Measurements from ENCODE around the gene NR2C1.
A peak's percentile ranks its signal among the peaks of the same experiment; 100 is the strongest.

Gene NR2C1

DNA sequence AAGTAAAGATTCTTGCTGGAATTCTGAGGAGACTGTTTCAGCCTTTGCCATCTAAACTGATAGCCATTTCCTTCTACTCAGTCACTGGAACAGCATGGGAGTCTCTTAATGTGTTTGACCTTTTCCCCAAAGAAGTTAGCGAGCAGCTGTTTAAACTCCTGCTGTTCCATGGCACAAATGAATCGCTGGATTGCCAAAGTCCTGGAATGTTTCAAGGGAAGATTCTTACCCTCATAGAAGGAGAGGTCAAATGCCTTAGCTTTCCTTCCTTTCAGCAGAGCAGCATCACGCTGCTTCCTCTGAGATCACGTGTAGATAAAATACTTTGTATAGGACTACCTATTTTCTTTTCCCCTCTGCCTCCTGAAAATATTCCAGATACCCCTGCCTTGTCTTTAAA lies 10.5 kb upstream of the NR2C1 start:
- no peak for DNase-seq

DNA sequence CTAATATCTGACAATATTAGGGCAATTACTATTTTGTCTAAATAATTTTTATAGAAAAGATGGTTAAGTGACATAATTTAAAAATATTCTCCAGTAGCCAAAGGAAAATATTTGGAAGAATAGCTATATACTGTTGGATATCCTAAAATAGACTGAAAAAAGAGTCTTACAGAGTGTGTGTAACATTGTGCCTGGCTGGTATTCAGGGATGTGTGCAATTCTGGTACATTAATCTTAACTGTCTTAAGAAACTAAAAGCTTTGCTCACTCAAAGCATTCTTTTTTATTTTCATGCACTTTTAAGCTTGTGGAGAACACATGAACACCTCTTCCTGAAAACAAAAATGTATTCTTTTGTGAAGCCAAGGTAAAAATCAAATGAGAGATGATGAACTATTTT lies 10.1 kb upstream of the NR2C1 start:
- DNase-seq, result no peak

DNA sequence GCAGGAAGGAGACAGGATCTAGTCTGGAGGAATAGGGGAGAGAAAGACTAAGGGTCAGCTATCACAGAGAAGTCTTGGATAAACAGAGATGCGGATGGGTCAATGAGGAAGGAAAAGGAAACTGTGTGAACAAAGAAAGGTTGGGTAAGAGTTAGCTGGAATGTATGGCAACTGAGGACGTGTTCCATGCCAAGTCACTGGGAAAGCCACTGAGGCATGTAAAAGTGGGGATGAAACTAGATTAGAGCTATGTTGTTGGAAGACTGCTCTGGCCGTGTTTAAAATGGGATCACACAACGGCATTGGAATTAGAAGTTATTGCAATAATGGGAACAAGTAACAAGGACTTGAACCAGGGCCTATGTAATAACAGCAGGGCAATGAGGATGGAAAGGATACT lies 3.9 kb upstream of the NR2C1 start:
- DNase-seq, result no peak

DNA sequence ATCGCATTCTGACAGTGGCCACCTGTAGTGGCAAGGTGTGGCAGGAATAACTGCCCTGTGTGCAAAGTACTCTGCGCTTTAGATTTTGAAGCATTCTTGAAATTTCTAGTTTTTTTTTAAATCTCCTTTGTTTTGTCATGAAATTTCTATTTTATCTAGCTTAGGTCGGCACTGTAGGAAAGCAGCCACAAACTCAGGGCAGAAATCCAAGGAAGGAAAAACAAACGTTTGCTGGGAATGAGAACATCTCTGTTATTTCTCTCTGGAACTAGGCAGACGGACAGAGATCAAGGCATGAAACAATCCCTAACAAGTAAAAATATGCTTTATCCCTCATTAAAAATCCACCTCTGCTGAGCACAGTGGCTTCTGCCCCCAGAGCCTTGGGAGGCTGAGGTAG lies 1.3 kb upstream of the NR2C1 start:
- no peak for DNase-seq

DNA sequence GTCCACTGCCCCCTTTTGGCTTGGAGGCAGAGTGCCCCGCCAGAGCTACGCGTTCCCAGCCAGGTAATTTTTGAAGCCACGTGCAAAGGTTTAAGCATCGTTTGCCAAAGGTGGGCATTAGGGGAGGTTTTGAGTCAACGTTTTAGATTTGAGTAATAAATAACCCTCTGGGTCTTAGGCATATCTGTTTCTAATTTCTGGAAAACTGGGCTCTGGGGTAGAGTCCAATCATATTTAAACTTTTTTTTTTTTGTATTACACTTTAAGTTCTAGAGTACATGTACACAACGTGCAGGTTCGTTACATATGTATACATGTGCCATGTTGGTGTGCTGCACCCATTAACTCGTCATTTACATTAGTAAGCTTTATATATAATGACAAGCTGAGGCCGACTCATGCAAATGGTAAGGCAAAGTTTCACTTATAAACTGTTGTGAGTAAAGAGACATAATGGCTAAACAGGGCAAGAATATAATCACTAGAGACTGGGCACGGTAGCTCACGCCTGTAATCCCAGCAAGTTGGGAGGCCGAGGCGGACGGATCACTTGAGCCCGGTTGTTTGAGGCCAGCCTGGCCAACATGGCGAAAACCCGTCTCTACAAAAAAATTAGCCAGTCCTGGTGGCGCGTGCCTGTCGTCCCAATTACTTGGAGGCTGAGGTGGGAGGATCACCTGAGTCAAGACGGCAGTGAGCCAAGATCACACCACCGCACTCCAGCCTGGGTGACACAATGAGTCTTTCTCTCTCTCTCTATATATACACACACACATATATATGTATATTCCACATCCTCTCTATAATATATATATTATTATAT lies 491 bp upstream of the NR2C1 start:
- no peak for DNase-seq

DNA sequence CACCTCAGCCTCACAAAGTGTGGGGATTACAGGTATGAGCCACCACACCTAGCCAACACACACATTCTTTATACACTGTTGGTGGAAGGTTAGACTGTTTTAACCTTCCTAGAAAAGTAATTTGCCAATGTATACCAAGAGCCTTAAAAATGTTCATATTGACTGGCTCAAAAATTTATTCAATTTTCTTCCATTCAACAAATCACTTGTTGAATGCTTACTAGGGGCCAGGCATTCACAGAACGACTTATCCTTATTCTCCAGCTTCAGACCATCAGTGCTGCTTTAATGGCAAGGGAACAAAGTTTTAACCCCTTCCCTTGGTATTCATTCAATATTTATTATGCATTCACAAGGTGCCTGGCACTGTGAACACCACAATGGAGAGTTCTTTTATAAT lies 3.0 kb downstream of the NR2C1 start:
- no peak for DNase-seq

DNA sequence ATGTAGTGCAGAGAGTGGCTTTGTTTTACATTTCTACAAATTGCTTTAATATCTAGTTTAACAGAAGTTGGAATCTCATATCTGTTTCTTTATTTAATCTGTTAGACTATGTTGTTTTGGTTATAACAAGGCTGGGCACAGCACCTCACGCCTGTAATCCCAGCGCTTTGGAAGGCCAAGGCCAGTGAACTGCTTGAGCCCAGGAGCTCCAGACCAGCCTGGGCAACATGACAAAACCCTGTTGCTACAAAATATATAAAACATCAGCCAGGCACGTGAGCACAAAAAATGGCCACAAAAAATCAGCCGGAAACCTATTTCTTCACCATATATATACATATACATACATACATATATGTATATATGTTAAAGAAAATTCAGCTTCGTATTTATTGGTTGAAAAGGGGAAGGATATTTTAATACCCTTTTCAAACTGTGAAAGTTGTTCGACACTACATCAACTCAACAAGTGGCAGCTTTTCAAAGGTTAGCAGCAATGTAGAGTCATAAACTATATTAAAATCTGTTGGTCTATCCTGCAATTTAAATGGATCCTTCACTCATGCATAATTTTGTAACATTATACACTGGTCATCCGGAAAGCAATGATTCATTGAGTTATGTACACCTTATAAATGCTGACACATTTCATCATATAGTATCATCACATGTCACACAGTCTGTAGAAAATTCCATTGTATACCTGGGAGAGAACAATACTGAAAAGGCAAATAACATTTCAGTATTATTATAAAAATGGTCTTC lies 7.1 kb downstream of the NR2C1 start:
- DNase-seq, result no peak

DNA sequence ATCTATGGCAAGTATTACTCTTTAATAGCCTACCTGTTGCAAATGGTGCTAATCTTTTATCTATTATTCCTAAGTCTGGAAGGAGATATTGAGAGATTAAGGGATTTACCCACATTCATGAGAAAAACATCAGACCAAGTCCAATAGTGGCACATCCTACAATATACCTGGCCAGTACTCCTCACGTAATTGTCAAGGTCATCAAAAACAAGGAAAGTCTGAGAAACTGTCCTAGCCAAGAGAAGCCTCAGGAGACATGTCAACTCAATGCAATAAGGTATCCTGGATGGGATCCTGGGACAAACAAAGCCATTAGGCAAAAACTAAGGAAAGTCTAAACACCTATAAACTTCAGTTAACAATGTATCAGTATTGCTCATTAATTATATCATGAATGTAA lies 12.5 kb downstream of the NR2C1 start:
- no peak for DNase-seq

DNA sequence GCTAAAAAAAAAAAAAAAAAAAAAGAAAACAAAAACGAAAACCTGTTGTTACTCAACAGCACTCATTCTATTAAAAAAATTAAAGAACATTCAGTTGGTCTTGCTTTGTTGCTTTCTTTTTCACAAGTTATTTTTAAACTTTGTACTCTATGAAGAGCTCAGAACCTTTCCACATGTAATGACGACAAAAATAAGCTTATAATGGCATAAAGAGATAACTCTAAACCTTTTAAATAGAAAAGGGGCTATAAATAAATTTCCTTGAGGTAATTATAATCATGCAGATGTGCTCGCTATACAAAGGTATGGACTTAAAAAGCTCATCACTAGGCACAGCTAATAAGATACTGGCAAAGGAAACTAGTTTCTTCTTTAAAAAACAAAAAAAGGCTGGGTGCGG lies 13.4 kb downstream of the NR2C1 start:
- DNase-seq, result no peak

DNA sequence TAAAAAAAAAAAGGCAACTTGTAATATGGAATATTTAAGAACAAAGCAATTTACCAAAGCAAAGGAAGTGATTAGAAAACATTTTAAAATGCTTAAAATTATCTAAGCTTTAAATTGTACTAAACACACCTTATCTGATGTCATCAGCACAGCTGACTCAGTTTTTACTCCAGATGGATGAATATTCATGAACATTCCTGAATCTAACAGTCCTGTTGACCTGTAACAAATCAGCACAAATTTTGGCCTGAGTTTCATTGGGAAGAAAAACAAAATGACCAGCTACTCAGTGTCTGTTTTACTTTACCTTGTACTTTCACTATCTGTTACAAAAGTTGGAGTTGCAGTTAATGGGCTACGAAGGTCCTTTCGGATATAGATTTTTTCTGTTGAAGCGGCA lies 16.0 kb downstream of the NR2C1 start:
- DNase-seq, result no peak

DNA sequence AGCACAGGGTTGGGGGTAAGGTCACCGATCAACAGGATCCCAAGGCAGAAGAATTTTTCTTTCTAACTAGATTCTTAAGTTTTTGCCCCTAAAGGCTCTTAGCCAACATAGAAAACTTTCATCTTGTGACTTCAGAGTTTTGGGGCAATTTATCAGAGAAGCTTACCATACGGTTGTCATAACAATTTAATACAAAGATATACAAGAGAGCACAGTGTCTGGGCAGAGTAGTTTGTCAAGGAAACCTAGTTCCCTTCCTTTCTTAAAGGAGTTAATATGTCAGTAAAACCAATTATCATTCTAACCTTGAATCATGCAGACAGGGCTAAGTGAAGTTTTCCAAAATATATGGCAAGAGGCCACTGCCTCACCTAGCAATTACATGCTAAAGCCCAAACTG lies 18.4 kb downstream of the NR2C1 start:
- DNase-seq, result no peak

DNA sequence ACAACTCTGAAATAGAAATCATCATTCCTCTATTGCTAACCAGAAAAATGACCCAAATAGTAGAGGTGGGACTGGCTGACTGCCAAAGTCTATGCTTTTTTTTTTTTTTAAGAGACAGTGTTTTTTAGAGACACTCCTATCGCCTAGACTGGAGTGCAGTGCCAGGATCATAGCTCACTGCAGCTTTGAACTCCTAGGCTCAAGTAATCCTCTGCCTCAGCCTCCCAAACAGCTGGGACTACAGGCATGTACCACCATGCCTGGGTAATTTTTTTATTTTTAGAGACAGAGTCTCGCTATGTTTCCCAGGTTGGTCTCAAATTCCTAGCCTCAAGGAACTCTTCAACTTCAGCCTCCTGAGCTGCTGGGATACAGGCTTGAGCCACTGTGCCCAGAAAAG lies 19.2 kb downstream of the NR2C1 start:
- DNase-seq, result no peak

DNA sequence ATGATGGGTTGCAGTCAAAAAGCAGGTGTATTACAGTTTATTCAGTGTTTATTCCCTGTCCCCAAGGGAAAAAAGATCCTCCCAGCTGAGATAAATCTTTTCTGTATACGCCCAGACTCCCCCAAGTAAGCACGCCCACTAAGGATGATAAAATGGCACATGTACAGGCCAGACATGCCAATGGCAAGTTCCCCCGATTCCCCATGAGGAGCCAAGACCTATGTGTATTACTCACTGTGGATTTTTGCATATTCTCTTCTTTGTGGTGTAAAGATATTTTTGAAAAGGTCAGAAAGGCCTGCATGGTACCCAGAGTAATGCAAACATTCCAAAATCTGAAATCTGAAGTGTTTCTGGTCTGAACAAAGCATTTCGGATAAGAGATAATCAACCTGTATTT lies 22.2 kb downstream of the NR2C1 start:
- DNase-seq, result no peak

DNA sequence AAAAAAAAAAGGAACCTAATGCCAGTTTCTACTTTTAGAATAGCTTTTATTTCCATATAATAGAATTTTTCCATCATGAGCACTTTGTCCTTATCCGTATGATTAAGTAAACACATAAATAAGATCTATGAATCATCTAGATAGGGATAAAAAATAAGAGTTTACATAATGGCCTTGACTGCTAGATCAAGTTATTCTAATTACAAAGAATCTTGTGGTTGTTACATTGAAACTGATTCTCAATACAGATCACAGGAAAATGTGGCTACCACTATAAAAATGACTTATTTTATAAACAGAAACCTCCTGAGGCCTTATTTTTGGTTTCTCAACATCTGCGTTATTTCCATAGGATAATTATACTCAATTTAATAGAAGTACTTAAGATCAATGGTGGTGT lies 35.5 kb downstream of the NR2C1 start:
- DNase-seq, result no peak

DNA sequence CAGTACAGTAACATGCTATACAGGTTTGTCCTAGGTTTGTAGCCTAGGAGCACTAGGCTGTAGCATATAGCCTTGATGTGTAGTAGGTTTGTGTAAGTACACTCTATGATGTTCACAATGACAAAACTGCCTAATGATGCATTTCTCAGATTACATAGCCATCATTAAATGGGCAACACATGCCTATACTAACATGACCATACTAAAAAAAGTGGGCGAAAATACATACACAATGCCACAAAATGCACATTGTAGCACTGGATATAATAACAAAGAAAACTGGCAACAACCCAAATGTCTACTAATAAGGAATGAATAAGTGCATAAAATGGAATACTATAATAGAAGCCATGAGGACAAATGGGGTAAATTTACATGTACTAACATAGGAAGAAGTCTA lies 38.7 kb downstream of the NR2C1 start:
- no peak for DNase-seq

DNA sequence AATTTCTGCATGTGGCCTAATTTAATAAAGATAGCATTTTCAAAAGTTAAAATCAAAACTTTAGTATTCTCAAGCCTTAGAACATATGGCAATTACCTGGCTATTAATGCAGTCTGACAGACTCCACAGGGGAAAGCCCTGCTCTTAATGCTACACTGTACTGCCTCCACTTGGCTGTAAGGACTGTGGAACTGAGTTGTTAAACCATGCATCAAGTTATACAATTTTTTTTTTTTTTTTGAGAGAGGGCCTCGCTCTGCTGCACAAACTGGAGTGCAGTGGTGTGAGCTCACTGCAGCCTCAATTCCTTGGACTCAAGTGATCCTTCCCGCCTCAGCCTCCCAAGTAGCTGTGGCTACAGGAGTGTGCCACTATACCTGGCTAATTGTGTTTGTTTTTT lies 50.9 kb downstream of the NR2C1 start:
- DNase-seq, result no peak

DNA sequence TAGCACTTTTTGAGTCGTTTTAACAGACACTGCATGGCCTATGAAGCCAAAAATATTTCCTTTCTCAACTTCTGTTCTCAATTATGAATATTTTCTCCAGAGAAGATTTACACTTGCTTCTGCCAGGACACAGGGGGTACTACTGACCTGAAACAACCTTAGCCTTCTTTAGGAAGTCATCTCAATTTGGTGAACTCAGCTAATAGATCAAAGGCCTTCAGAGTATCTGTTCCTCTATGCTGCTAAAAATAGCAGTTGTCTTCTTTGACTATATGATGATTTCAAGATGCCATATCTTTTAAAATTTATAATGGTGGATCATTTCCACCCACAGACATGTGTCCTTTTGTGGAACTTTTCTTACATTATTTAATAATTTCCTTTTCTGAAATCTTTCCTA lies 55.9 kb downstream of the NR2C1 start:
- no peak for DNase-seq

DNA sequence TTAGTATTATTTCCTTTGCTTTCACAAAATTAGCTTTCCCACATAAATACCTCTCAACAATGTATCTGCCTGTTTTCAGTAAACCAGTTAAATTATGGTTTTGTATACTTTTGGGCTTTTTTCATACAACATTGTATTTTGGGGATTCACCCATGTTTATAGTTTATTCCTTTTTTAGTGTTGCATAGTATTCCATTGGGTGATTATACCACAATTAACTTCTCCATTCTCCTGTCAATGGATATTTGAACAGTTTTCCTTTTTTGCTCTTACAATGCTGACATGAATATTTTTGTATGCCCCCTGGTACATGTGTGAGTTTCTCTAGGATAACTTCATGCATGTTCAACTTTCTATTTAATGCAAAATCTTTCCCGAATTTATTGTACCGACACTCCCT lies 57.3 kb downstream of the NR2C1 start:
- DNase-seq, result no peak

DNA sequence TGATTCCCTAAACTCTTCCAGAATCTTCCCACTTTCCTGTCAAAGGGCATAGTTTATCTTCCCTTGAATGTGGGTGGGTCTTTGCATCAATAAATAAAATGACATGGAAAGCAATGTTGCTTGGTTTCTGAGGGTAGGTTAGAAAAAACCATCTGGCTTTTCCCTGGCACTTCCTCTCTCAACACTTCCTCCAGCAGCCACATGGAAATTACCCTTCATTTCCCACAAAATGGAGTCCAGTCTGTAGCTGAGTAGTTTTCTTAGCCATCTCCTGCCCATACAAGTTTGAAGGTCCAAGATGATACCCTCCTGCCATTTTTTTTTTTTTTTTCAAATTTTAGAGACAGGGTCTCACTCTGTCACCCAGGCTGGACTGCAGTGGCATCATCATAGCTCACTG lies 58.9 kb downstream of the NR2C1 start:
- DNase-seq, result no peak

DNA sequence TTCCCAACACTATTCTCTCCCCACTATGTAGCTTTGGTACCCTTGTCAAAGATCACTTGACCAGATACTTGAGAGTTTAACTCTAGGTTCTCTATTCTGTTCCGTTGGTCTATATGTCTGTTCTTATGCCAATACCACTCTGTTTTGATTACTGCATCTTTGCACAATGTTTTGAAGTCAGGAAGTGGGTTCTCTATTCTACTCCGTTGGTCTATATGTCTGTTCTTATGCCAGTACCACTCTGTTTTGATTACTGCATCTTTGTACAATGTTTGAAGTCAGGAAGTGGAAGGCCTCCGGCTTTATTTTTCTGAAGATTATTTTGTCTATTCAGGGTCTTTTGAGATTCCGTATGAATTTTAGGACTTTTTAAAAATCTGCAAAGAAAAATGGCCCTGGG lies 67.2 kb downstream of the NR2C1 start:
- no peak for DNase-seq

DNA sequence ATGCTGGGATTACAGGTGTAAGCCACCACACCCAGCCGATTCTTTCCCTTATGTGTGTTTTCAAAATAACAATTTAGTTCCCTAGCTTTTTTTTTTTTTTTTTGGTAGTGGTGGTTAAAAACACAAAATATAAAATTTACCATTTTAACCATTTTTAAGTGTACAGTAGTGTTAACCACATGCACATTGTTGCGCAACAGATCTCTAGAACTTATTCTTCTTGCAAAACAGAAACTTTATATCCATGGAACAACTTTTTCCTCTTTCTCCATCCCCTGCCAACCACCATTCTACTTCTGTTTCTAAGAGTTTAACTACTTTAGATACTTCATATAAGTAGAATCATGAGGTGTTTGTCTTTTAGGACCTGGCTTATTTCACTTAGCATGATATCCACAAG lies 68.8 kb downstream of the NR2C1 start:
- DNase-seq, result peak; percentile 53

DNA sequence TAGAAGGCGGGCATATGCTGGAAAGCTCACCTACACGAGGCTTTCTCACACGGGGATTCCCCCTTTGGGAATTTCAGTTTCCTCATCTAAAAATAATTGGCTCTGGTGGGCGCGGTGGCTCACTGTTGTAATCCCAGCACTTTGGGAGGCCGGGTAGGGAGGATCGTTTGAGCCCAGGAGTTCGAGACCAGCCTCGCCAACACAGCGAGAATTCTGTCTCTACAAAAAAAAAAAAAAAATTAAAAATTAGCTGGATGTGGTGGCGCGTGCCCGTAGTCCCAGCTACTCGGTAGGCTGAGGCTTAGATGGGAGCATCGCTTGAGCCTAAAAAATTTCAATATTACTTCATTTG lies 69.5 kb downstream of the NR2C1 start:
- no peak for DNase-seq

DNA sequence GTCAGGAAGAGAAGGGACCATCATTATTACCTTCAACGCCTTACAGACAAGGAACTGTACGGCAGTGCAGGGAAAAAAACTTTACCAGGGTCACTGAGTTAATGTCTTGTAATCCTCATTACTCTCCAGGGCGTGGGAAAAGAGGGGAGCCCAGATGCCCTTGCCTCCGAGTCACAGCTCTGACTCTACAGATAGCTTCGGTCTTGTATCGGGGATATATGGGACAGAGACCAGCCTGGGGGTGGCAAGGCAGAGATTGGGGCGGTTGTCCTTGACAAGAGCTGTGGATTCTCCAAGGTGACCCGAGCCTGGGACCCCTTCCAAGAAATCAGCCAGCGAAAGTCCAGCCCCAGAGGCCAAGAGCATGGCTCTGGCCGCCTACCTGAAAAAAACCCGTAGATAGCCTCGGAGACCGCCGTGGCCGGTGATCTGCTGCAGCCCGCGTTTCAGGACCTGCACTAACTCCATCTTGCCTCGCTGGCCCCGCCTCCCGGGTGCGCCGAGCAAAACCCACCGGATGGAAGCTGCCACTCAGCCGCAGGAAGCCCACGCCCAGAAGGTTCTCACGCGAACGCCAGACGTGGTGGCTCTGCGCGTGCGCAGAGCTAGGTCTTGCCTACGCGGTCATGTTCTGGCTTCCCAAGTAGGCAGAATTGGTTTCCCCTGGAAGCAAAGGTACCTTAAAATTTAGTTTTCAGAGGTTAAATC lies 70.1 kb downstream of the NR2C1 start, which contains the start of gene NDUFA12:
NDUFA12 (minus strand) TSS at position 485 of the 708 bp plus-strand sequence; CDS start at position 468, 17 bp downstream.
- peak; percentile 84 for DNase-seq

DNA sequence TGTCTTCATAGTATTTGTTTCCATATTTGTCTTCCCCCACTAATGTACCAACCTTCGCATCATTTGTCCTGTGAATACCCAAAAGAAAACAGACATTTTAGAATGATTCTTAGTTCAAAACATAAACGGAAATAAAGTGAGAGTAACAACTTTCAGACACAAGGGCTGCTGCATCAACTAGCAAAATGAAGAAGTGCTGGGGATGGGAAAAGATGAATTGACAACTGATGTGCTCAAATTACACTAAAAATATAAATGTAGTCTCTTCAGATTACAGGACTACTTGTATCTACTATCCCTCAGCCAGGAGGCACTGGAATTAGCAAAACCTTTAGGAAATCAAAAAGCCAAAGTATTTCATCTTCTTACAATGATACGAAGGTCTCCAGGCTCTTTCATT lies 70.7 kb downstream of the NR2C1 start:
- no peak for DNase-seq

Data from GF-D8 (cell line).